Muscle layer of duodenum (tissue), 2 donors: Measurements from ENCODE around the gene RIPOR3.
"Not testable (repeated sequence)": the region's sequence is repeated elsewhere in the genome, so short reads cannot be mapped to it uniquely, and the experiment has no call there.

ENCODE experiments used
- H3K27ac ChIP-seq: one replicate; pipeline ENCODE4 v1.7.0; 2013; ENCODE audit warnings: mild to moderate bottlenecking, low read length
- H3K27me3 ChIP-seq: one replicate; pipeline ENCODE4 v1.7.0; 2013; ENCODE audit warnings: low read depth, mild to moderate bottlenecking, control low read depth, low read length
- H3K36me3 ChIP-seq, 2 donors: one replicate each; pipeline ENCODE4 v1.7.0; 2013; ENCODE audit warnings: low read length in 2 of 2, control low read depth in 1 of 2, mild to moderate bottlenecking in 1 of 2; ENCODE audit not compliant: insufficient read depth in 2 of 2, control insufficient read depth in 1 of 2
- H3K4me1 ChIP-seq, 2 donors: one replicate each; pipeline ENCODE4 v1.7.0; 2013; ENCODE audit warnings: low read length in 2 of 2, mild to moderate bottlenecking in 2 of 2, control low read depth in 1 of 2, moderate library complexity in 1 of 2; ENCODE audit not compliant: insufficient read depth in 2 of 2, control insufficient read depth in 1 of 2
- H3K4me3 ChIP-seq, 2 donors: one replicate each; pipeline ENCODE4 v1.7.0; 2013; ENCODE audit warnings: low read length in 2 of 2, low read depth in 1 of 2, mild to moderate bottlenecking in 1 of 2
- H3K9me3 ChIP-seq, 2 donors: one replicate each; pipeline ENCODE4 v1.7.0; 2013; ENCODE audit warnings: low read length in 2 of 2, control low read depth in 1 of 2, mild to moderate bottlenecking in 1 of 2; ENCODE audit not compliant: control insufficient read depth in 1 of 2
- donor health status: healthy.

Gene RIPOR3

GRCh38 chr20:50620459-50620858 is 70.9 kb downstream of the RIPOR3 start:
- H3K27me3 ChIP-seq, H3K27ac ChIP-seq, H3K4me1 ChIP-seq, H3K9me3 ChIP-seq, H3K4me3 ChIP-seq: not testable (repeated sequence)
- H3K36me3 ChIP-seq, result peaks cover 0 to 22% of the 10 kb centered on the region in 2 donors

DNA sequence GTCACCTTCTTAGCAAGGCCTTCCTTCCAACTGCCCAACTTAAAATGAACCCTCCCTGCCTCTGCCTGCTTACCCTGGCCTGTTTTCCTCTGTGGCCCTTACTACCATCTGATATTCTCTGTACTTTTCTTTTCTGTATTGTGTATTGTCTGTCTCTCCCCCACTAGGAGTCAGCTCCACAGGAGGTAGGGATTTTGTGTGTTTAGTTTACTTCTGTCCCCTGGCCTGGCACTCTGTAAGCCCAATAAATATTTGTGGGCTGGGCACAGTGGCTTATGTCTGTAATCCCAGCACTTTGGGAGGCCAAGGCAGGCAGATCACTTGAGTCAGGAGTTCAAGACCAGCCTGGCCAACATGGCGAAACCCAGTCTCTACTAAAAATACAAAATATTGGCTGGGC is 72.8 kb downstream of the RIPOR3 start:
- H3K4me3 ChIP-seq, result no peak overlapping the region
- no peak overlapping the region for H3K27ac ChIP-seq
- H3K27me3 ChIP-seq, result no peaks in the 10 kb centered on the region
- peaks cover 0 to 30% of the 10 kb centered on the region in 2 donors for H3K36me3 ChIP-seq
- H3K4me1 ChIP-seq, result no peaks in the 10 kb centered on the region
- H3K9me3 ChIP-seq, result peaks cover 0 to 10% of the 10 kb centered on the region in 2 donors

- H3K4me3 ChIP-seq, result no peak overlapping the region
- H3K9me3 ChIP-seq, result peaks cover 0 to 10% of the 10 kb centered on the region in 2 donors
- no peaks in the 10 kb centered on the region for H3K27me3 ChIP-seq
- no peaks in the 10 kb centered on the region for H3K4me1 ChIP-seq
- no peak overlapping the region for H3K27ac ChIP-seq
- H3K36me3 ChIP-seq, result peaks cover 0 to 31% of the 10 kb centered on the region in 2 donors
These were observed 74.3 kb downstream of the RIPOR3 start for GRCh38 chr20:50617022-50617421.

GRCh38 chr20:50615407-50615806 is 75.9 kb downstream of the RIPOR3 start:
- H3K36me3 ChIP-seq, result peaks cover 0 to 21% of the 10 kb centered on the region in 2 donors
- H3K27me3 ChIP-seq, result no peaks in the 10 kb centered on the region
- no peaks in the 10 kb centered on the region for H3K9me3 ChIP-seq
- H3K27ac ChIP-seq, result no peak overlapping the region
- H3K4me3 ChIP-seq, result no peak overlapping the region
- no peaks in the 10 kb centered on the region for H3K4me1 ChIP-seq

DNA sequence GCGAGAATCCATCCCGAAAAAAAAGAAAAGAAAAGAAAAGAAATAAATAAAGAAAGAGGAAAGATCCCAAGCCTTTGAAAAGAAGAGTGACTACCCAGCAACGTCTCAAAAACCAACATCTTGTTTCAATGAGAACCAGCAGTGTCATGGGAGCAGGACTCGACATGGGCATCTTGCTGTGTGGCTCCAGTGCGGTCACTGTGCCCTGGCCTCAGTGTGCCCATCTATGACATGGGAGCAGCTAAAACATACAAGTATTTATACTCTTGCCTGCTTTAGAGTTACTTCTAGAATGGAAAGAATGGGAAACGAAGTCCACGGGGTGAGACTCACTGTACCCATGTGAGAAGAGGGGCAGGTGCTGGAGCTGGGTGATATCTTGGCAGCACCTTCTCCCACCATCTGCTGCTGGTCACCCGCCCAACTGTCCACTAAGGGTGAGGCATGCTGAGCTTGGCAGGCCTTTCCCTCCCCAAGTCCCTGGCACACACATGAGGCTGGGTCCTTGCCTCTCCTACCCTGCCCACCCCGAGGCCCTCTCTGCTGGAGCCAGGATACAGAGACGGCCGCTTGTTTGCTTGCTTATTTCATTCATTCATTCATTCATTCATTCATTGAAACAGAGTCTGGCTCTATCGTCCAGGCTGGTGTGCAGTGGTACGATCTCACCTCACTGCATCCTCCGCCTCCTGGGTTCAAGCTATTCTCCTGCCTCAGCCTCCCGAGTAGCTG is 77.7 kb downstream of the RIPOR3 start:
- Histone ChIP-seq H3K9me3 (no peaks in the 10 kb centered on the region), H3K4me1 (no peaks in the 10 kb centered on the region), H3K27ac (no peak overlapping the region), H3K36me3 (peaks cover 0 to 13% of the 10 kb centered on the region in 2 donors), H3K27me3 (no peaks in the 10 kb centered on the region), H3K4me3 (no peak overlapping the region)

DNA sequence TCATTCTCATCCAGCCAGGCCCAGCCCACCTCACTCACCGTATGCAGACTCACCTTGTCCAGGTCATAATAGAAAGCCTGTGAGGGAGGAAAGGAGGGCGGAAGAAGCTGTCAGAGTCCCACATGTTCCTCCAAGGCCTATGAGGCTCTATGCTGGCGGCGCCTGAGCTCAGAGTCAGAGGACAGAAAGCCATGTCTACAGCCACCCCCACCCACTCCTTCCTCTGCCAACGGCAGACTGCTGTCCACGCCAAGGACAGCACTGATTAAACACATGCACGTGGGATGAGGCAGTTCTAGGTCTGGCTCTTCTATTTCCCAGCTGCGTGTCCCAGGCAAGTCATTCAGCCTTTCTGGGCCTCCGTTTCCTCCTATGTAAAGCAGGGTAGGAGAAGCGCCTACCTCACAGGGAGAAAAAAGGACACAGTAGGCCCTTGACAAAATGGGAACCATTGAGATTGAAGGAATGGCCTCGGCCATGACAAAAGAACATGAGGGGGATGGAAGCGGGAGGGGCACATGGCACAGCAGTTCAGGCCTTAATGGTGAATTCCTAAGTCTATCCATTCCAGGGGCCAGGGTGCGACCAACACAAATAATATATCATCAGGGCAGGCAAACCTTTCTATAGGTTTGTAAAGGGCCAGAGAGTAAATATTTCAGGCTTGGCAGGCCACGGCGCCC is 80.1 kb downstream of the RIPOR3 start:
- no peak overlapping the region for H3K27ac ChIP-seq
- H3K9me3 ChIP-seq, result no peaks in the 10 kb centered on the region
- H3K36me3 ChIP-seq, result peaks cover 0 to 15% of the 10 kb centered on the region in 2 donors
- H3K4me3 ChIP-seq, result no peak overlapping the region
- H3K4me1 ChIP-seq, result no peaks in the 10 kb centered on the region
- H3K27me3 ChIP-seq, result no peaks in the 10 kb centered on the region

- H3K4me3 ChIP-seq, result no peak overlapping the region
These were observed 81.1 kb downstream of the RIPOR3 start for GRCh38 chr20:50610212-50610718.

GRCh38 chr20:50609438-50609989 is 81.8 kb downstream of the RIPOR3 start:
- Histone ChIP-seq H3K36me3 (peaks cover 0 to 12% of the 10 kb centered on the region in 2 donors), H3K4me3 (no peak overlapping the region), H3K4me1 (no peaks in the 10 kb centered on the region), H3K9me3 (no peaks in the 10 kb centered on the region), H3K27me3 (no peaks in the 10 kb centered on the region), H3K27ac (no peak overlapping the region)

More at GRCh38 chr20:50610212-50610718, 81.1 kb downstream of the RIPOR3 start:
- peaks cover 0 to 15% of the 10 kb centered on the region in 2 donors for H3K36me3 ChIP-seq
- H3K9me3 ChIP-seq, result no peaks in the 10 kb centered on the region
- H3K4me1 ChIP-seq, result no peaks in the 10 kb centered on the region
- H3K27ac ChIP-seq, result no peak overlapping the region
- H3K27me3 ChIP-seq, result no peaks in the 10 kb centered on the region

DNA sequence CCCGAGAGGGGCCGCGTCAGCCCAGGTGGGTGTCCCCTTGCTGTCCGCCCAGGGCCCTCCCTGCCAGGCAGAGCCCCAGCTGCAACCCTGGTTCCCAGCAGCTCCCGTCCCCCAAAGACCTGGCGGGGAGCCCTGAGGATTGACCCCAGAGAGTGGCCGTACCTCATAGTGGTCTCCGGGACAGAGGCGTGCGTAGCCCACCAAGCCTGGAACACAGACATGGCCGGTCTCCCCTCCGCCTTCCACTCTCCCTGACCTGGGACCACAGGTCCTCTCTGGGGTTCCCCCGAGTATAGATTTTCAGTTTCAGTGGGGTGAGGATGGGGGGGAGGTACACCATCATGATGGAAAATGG is 82.6 kb downstream of the RIPOR3 start:
- Histone ChIP-seq H3K27me3 (no peaks in the 10 kb centered on the region), H3K36me3 (peaks cover 0 to 11% of the 10 kb centered on the region in 2 donors), H3K4me1 (no peaks in the 10 kb centered on the region), H3K27ac (no peak overlapping the region), H3K9me3 (no peaks in the 10 kb centered on the region), H3K4me3 (no peak overlapping the region)

- Histone ChIP-seq H3K9me3 (no peaks in the 10 kb centered on the region), H3K27ac (no peak overlapping the region), H3K4me3 (no peak overlapping the region), H3K27me3 (no peaks in the 10 kb centered on the region), H3K36me3 (peaks cover 0 to 14% of the 10 kb centered on the region in 2 donors), H3K4me1 (no peaks in the 10 kb centered on the region)
These were observed 83.2 kb downstream of the RIPOR3 start for GRCh38 chr20:50607850-50608749.

GRCh38 chr20:50607436-50607835 is 83.9 kb downstream of the RIPOR3 start:
- H3K27ac ChIP-seq, result no peak overlapping the region
- peaks cover 0 to 20% of the 10 kb centered on the region in 2 donors for H3K36me3 ChIP-seq
- no peaks in the 10 kb centered on the region for H3K9me3 ChIP-seq
- H3K4me1 ChIP-seq, result no peaks in the 10 kb centered on the region
- no peak overlapping the region for H3K4me3 ChIP-seq
- no peaks in the 10 kb centered on the region for H3K27me3 ChIP-seq
